Subcutaneous adipose tissue (tissue), 4 donors: ENCODE measurements around the gene MAP2K6. TPM values are rescaled to one million over a fixed set of nuclear protein-coding genes. Genes with fewer than 3 reads are reported as not detected.

Experiments used
- total RNA-seq, 4 donors: library from RNA; depleted of rRNA; stranded (reverse); fragments of >200 nt; gene quantifications; one replicate each; pipeline ENCODE4 v1.1.0, GENCODE V29; 2016
- TF ChIP-seq, protein P1 (sequence below): fragments of 450-650 bp; IDR thresholded peaks from one replicate; pipeline ENCODE4 v1.5.1; 2016; ENCODE audit warnings: low read depth, mild to moderate bottlenecking, control low read depth, antibody characterized with exemption, moderate library complexity

MAP2K6 gene
- total RNA-seq, 4 donors from 2014 or later = 6.0 to 13.7 (median 9.5) TPM

DNA sequence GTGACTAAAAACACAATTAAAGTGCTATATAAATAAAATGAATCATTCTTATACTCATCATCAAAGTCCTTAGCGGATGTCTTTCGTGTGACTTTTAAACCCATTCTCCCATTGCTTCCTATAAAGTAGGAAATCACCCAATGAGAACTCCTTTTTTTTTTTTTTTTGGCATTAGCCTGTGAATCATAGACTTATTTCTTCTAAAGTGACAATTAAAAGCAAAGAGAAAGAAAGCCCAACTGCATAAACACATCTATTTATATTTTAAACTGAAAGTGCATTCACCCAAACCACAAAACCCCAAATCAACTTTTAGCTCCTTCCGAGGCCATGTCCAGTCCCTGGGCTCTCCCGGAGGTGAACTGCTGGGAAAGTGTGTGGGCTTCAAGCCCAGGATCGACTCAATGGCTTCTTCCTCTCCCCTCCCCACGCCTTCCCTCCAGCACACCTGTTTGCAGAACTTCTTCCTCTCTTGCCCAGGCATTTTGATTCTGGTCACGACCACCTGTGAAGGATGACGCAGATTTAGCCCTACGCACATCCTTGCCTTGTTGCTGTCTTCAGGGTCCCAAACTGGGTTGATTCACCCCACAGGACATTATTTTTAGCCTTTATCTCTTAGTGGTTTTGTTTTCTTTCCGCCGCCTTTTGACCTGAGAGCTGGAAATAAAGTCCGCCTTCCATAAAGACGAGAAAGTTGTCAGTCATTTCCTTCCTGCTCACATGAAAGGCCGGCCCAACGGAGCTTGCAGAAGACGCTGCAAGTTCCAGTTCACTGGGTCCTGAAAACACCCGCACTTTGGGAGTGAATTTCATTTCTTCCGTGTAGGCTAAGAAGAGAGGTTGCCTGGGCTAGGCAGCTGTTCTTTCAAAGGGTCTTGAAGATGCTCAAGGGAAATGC, 166.8 kb downstream of the MAP2K6 start:
- TF ChIP-seq, protein P1, sequence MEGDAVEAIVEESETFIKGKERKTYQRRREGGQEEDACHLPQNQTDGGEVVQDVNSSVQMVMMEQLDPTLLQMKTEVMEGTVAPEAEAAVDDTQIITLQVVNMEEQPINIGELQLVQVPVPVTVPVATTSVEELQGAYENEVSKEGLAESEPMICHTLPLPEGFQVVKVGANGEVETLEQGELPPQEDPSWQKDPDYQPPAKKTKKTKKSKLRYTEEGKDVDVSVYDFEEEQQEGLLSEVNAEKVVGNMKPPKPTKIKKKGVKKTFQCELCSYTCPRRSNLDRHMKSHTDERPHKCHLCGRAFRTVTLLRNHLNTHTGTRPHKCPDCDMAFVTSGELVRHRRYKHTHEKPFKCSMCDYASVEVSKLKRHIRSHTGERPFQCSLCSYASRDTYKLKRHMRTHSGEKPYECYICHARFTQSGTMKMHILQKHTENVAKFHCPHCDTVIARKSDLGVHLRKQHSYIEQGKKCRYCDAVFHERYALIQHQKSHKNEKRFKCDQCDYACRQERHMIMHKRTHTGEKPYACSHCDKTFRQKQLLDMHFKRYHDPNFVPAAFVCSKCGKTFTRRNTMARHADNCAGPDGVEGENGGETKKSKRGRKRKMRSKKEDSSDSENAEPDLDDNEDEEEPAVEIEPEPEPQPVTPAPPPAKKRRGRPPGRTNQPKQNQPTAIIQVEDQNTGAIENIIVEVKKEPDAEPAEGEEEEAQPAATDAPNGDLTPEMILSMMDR = no peak

DNA sequence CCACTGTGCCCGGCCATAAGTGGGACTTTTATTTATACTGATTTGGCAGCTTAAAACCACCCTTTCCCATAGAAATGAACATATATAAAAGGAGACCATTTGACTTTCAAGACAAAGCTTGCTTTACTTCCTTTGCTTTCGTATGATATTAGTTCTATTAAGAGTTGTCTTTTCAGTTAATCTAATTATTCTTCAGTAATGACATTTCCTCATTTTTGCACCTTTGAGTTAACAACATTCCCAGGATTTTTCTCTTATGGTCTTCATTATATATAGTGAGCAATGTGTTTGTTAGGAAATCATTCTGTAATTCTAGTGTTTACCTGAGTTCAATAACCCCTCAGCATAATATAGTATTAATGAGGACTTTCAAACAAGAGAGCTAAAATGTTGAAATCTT, 173.8 kb downstream of the MAP2K6 start:
- TF ChIP-seq, protein P1 = no peak

DNA sequence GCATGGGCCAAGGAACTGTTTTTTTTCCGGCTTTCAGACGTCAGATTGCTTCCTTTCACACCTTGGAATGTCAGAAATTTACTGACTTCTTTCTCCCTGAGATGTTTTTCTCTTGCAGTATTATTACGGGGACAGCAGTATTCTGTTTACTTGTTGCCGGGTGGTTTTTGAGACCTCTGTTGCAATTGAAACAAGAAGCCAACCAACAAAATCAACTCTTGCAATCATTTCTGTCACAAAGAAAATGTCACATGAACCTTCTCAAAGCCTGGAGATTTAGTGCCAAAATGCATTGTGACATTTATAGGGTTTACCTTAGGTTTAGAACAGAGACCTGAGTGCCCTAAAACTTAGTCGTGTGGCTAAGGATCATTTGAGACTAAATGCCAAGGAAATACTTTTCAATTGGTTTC, 174.3 kb downstream of the MAP2K6 start:
- TF ChIP-seq, protein P1 = no peak

DNA sequence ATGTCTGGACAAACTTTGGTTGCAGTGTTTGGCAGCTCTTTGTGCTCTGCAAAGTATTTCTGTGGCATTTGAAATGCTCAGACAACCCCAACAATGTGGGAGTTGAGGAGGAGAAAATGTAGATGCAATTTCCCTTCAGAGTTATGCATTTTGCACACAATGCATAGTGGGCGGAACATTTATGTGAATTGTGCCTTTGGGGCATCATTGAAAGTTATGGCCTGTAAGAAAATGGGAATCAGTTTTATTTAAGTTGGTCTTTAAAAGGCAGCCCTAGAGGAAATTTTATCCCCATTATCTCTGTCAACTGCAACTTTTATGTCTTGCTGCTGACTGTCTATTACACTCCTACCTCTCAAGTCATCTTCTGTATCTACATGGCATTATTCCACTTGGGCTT, 176.2 kb downstream of the MAP2K6 start:
- TF ChIP-seq, protein P1 = no peak

DNA sequence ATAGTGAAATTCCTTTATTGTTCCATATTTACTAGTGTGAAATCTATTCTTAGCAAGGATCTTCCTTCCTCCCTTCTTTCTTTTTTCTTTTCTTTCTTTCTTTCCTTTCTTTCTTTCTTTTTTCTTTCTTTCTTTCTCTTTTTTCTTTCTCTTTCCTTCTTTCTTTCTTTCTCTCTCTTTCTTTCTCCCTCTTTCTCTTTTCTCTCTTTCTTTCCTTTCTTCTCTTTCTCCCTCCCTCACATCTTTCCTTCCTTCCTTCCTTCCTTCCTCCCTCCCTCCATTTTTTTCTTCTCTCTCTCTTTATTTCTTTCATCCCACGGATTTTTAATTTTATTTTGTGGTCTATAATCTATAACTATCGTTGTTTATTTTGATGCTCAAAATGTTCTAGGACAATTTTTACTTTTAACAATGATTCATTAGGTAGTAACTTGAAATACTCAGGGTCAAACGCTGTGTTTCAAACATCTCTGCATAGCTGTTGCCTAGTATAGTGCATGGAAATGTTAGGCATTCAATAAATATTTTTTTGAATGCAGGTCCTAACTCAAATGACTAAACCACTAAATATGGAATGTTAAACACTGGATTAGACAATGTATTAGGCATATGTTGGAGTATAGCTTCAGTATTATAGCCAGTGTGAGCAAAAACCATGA, 178.3 kb downstream of the MAP2K6 start:
- TF ChIP-seq, protein P1 = no peak

DNA sequence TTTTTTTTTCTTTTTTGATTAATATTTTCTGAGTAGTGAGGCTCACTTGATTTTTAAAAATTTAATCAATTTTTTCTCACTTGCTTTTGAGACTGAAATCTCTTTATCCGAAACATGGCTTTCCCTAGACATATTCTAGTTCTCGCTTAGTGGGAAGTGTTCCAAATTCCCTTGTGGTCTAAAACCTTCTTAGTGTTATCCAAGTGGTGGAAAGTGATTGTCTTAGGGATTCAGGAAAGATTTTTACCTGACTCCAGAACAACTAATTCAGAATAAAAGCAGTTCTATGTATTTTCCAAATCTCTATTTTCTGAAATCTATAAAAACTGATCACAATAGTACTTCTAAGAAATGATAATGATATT, 178.8 kb downstream of the MAP2K6 start:
- TF ChIP-seq, protein P1 = no peak

DNA sequence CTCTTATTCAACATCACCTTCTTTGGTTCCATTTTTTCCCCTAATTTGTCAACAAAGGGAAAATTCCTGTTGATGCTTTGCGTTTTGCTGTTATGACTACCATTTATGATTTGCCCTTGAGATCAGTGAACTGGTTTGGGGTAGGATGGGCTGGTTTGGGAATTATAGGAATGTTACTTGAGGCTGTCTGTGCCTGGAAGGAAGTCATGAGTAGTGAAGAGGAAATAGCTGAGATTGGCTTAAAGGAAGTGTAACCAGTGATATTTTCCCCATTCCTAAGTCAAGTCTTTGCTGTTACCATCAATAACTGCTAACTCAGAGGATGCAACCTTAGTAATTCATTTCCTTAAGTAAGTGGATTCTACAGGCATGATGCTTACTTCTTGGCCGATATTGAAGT, 179.2 kb downstream of the MAP2K6 start:
- TF ChIP-seq, protein P1 = no peak
